Suprapubic skin (tissue), 4 donors: ENCODE data around the gene M1AP. TPM values are rescaled to one million over a fixed set of nuclear protein-coding genes. Genes with fewer than 3 reads are reported as not detected.
"Not testable (repeated sequence)": the region's sequence is repeated elsewhere in the genome, so short reads cannot be mapped to it uniquely, and the experiment has no call there.

Experiments used
- DNase-seq, 2 donors: peaks; one replicate each; pipeline ENCODE4 v3.0.0-alpha.2; 2019; ENCODE audit warnings: low spot score in 2 of 2
- H3K27ac ChIP-seq: fragments of 200-600 bp; sonication (generic); one replicate; pipeline ENCODE4 v1.5.1; 2019
- H3K27me3 ChIP-seq: fragments of 200-600 bp; sonication (generic); one replicate; pipeline ENCODE4 v1.5.1; 2019
- H3K36me3 ChIP-seq: fragments of 200-600 bp; sonication (generic); one replicate; pipeline ENCODE4 v1.5.1; 2019
- H3K4me1 ChIP-seq: fragments of 200-600 bp; sonication (generic); one replicate; pipeline ENCODE4 v1.5.1; 2019
- H3K4me3 ChIP-seq: fragments of 200-600 bp; sonication (generic); one replicate; pipeline ENCODE4 v1.5.1; 2019; ENCODE audit warnings: mild to moderate bottlenecking
- H3K9me3 ChIP-seq: fragments of 200-600 bp; sonication (generic); one replicate; pipeline ENCODE4 v1.5.1; 2019
- CTCF ChIP-seq, 2 donors: fragments of 200-600 bp in 1 of 2; fragments of 450-650 bp in 1 of 2; sonication (generic) in 1 of 2; IDR thresholded peaks; one replicate each; pipeline ENCODE4 v1.5.1; 2016 to 2019; ENCODE audit warnings: antibody characterized with exemption in 2 of 2, mild to moderate bottlenecking in 1 of 2, moderate library complexity in 1 of 2
- EP300 ChIP-seq: sonication (generic); formaldehyde crosslinking; IDR thresholded peaks from one replicate; pipeline ENCODE4 v1.6.1; 2017; ENCODE audit warnings: antibody characterized with exemption
- POLR2A ChIP-seq, 2 donors: fragments of 450-650 bp; IDR thresholded peaks; one replicate each; pipeline ENCODE4 v1.6.1; 2017; ENCODE audit warnings: antibody characterized with exemption in 2 of 2, mild to moderate bottlenecking in 2 of 2, moderate library complexity in 2 of 2
- POLR2AphosphoS5 ChIP-seq, 3 donors: sonication (generic); formaldehyde crosslinking; IDR thresholded peaks; one replicate each; pipeline ENCODE4 v1.6.1; 2017; ENCODE audit warnings: antibody characterized with exemption in 3 of 3
- WGBS: methylation state at CpG from one replicate; pipeline ENCODE4 v1.1.5; 2018; 5-methylcytosine and 5-hydroxymethylcytosine counted together
- total RNA-seq, 4 donors: library from RNA; depleted of rRNA; stranded (reverse); fragments of >200 nt; gene quantifications; one replicate each; pipeline ENCODE4 v1.1.0, GENCODE V29; 2016

Gene M1AP
- total RNA-seq, 4 donors from 2014 or later: 1.1 TPM; not detected in 3

GRCh38 chr2:74566754-74567085, 81.4 kb downstream of the M1AP start:
- TF ChIP-seq POLR2A (IDR thresholded peaks at IDR 0.05) (no peak), EP300 (no peak), CTCF (IDR thresholded peaks at IDR 0.05) (no peak), POLR2AphosphoS5 (IDR thresholded peaks at IDR 0.05) (no peak)
- no peak for DNase-seq
- Histone ChIP-seq H3K27ac (no peak overlapping the region), H3K4me1 (peaks cover 3% of the 10 kb centered on the region), H3K9me3 (no peaks in the 10 kb centered on the region), H3K27me3 (no peaks in the 10 kb centered on the region), H3K4me3 (no peak overlapping the region), H3K36me3 (no peaks in the 10 kb centered on the region)

GRCh38 chr2:74566076-74566753, 81.9 kb downstream of the M1AP start:
- Histone ChIP-seq H3K27ac (no peak overlapping the region), H3K9me3 (no peaks in the 10 kb centered on the region), H3K27me3 (no peaks in the 10 kb centered on the region), H3K4me1 (peaks cover 3% of the 10 kb centered on the region), H3K4me3 (no peak overlapping the region), H3K36me3 (no peaks in the 10 kb centered on the region)
- WGBS: 73% methylated on average over 7 of the region's 7 CpGs
- TF ChIP-seq EP300 (no peak), POLR2A (IDR thresholded peaks at IDR 0.05) (no peak), POLR2AphosphoS5 (IDR thresholded peaks at IDR 0.05) (no peak), CTCF (IDR thresholded peaks at IDR 0.05) (no peak)
- no peak for DNase-seq

GRCh38 chr2:74564222-74564621, 83.9 kb downstream of the M1AP start:
- no peak for DNase-seq
- Histone ChIP-seq H3K27me3 (no peaks in the 10 kb centered on the region), H3K4me3 (no peak overlapping the region), H3K4me1 (peaks cover 3% of the 10 kb centered on the region), H3K27ac (no peak overlapping the region), H3K36me3 (no peaks in the 10 kb centered on the region), H3K9me3 (no peaks in the 10 kb centered on the region)
- TF ChIP-seq EP300 (no peak), POLR2A (IDR thresholded peaks at IDR 0.05) (no peak), CTCF (IDR thresholded peaks at IDR 0.05) (no peak), POLR2AphosphoS5 (IDR thresholded peaks at IDR 0.05) (no peak)
- WGBS: 70% methylated on average over 5 of the region's 5 CpGs

- no peak for TF ChIP-seq EP300
- TF ChIP-seq POLR2AphosphoS5 (IDR thresholded peaks at IDR 0.05): no peak
- no peak for TF ChIP-seq POLR2A (IDR thresholded peaks at IDR 0.05)
- no peak for TF ChIP-seq CTCF (IDR thresholded peaks at IDR 0.05)
- Histone ChIP-seq H3K27ac (no peak overlapping the region), H3K36me3 (no peaks in the 10 kb centered on the region), H3K9me3 (no peaks in the 10 kb centered on the region), H3K4me3 (no peak overlapping the region), H3K27me3 (no peaks in the 10 kb centered on the region), H3K4me1 (peaks cover 5% of the 10 kb centered on the region)
- WGBS: 80% methylated on average over 7 of the region's 7 CpGs
- DNase-seq: no peak
Observed at GRCh38 chr2:74562126-74562775, 85.9 kb downstream of the M1AP start.

- not testable (repeated sequence) for DNase-seq, H3K36me3 ChIP-seq, H3K27ac ChIP-seq, H3K4me1 ChIP-seq, H3K4me3 ChIP-seq, H3K9me3 ChIP-seq, H3K27me3 ChIP-seq
- WGBS: 88% methylated on average over 1 of the region's 1 CpG
Observed at GRCh38 chr2:74561022-74561421, 87.1 kb downstream of the M1AP start.
